GM18505 (cell line): ENCODE results near the gene PDGFB.

Source experiments
- ATAC-seq: cut with Tn5 transposase; IDR thresholded peaks from one replicate; pipeline ENCODE4 v1.9.1; 2021; ENCODE audit not compliant: unreplicated experiment
- POLR2A ChIP-seq: IDR thresholded peaks from 4 replicates; pipeline ENCODE4 v1.6.1; 2011; ENCODE audit warnings: borderline replicate concordance; ENCODE audit not compliant: insufficient read depth, insufficient read length; ENCODE audit errors: extremely low read depth

Gene PDGFB

DNA sequence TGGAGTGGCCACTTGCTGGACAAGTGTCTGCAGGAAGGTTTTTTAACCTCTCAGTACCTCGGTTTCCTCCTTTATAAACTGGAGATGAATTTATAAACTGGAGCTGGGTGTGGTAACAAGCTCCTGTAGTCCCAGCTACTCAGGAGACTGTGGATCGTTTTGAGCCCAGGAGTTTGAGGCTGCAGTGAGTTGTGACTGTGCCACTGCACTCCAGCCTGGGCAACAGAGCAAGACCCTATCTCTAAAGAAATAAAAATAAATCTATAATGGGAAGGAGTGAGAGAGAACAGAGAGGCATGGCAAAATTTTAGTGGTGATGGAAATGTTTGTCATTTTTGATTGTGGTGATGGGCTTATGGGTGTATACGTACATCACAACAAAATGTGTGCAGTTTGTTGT lies 1.4 kb upstream of the PDGFB start:
- TF ChIP-seq POLR2A = no peak
- no peak for ATAC-seq

DNA sequence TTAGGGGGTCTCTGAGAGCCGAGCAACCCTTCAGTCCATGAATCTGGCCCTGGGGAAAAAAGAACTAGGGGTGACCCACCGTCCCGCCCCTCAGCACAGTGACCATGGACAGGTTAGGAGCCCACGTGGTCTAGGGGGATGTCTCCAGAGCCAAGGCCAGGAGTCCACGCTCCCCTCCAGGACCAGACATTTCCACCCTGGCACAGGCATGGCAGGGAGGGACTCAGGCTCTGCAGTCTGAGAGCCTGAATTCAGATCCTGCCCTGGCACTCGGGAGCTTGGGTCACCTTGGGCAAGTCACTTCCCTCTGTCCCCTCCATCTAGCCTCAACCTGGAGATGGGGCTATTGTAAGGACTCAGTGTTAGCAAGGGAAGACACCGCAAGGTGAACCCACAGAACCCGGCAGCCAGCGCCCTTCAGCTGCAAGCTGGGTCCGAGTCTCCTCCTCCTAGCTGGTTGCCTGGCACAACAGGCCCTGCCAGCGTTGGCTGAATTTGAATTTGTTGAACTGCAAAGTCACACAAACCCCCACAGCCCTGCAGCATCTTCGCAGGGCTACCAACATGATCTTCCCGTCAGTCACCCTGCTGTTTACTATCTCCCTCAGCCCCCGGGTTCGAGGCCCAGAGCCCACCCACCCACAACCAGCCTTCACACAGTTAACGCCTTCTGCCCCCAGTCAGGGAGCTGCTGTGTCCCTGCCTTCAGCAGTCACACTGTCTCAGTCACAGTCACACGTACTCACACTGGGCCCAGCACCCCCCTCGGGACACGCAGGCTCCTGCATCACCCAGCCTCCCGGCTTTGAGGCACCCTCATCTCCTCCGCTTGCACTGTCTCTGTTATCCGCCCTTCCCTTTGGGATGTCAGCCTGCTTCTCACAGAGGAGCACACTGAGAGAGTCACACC lies 603 bp upstream of the PDGFB start:
- no peak for ATAC-seq
- TF ChIP-seq POLR2A = no peak

DNA sequence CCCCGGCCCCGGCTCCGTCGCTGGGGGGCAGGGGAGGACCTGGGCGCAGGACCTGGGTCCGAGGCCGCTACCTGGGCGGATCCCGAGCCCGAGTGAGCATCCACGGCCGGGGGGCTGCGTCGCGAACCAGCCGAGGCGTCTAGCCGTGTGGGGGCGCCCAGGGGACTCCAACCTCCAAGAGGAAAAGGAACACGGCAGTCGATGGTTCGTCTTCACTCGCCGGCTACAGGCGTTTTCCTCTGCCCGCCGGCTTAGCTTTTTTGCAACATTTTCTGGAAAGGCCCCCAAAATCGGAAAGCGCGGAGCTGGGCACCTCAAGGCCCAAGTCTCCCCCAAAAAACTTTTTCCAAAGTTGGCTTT lies 666 bp downstream of the PDGFB start:
- no peak for TF ChIP-seq POLR2A
- no peak for ATAC-seq

DNA sequence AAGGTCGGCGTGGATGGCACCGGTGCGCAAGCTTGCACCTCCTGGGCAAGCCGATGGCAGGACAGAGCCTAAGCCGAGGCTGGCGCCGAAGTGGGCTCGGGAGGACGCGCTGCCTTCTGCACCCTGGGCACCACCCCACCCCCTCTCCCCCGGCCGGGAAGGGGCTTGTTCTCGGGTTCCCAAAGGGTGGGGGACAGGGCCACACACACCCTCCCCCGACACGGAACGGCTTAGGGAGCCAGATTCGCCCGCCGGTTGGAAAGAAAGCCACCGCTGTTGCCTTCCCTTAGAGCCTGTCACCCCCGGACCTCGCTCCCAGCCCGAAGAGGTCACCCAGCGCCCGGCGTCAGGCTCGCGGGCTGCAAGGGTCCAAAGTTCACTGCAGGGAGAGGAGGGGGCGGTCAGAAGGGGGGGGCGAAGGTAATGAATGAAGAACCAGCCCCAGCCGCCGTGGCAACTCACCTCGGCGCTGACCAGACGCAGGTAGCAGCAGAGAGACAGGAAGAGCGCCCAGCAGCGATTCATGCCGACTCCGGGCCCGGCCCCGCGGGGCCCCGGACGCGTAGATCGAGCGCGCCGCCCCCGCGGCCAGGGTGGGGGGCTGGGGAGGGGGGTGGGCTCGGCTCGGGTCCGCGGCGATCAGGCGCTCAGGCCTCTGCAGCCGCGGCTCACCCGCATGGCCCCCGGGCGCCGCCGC lies 1.2 kb downstream of the PDGFB start:
- TF ChIP-seq POLR2A = no peak
- no peak for ATAC-seq

DNA sequence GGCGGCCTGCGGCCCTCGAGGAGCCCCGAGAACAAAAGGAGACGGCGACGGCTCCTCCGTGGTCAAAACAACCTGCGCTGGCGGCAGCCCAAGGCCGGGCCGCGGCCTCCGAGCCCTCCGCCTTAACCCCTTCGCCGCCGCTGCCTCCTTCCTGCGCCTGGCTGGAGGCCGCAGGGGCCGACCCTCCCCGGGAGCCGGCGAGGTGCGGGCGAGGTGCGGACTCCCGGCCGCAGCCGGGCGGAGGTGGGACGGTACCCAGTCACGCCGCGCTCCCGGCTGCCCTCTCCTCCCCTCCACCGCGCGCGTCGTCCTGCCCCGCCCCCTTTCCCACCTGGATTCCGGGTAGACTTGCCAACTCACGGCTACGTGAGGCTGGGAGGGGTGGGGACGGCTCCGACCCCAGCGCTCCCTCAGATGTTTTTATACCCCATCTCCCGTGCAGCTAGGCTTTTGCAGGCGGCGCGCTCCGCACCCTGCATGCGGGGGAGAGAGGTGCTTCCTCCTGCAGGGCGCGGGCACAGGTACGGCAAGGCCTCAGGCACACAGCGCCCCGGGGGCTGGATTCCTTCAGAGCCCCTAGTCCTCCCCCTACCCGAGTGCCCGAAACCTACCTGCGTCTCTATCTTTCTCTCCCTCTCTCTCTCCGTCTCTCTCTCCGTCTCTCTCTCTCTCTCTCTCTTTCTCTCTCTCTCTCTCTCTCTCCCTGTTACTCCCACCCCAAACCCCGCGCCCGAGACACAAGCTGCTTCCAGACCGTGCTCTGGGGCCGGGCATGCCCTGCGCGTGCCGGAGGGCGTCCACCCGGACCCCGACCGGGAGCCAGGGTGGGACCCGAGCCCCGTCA lies 2.0 kb downstream of the PDGFB start:
- no peak for ATAC-seq
- TF ChIP-seq POLR2A = no peak

DNA sequence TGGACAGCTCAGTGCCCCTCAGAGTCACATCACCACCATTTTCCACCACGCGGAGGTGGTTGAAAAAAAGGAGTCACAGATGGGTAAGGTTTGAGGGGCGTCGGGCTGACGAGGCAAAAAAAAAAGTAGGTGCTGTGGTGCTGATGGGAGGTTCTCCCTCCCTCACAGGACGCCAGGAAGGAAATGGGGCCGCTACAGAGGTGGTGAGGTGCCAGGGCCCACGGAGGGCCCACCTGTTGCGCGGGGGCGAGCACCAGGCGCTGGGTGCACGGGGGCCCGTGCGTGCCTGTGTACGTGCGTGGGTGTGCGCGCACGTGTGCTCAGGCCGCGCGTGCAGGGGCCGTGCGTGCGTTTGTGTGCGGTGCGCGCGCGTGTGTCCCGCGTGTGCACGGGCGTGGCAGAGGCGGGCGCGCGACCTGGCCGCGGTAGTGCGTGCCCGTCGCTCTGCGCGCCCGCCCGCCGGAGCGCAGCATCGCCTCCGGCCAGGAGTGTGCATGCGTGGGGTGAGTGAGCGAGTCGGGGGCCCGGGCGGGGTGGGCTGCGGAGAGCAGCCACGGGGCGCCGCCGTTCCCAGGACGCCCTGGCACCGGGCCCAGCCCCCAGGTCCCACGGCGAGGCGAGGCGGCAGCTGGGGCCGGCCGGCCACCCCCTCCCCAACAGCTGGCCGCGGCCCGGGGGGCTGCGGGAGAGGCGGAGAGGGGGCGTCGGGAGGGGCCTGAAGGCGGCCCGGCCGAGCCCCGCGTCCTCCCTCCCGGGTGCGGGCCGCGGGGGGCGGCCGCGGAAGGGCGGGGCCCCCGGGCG lies 2.8 kb downstream of the PDGFB start:
- ATAC-seq = no peak
- TF ChIP-seq POLR2A = no peak

DNA sequence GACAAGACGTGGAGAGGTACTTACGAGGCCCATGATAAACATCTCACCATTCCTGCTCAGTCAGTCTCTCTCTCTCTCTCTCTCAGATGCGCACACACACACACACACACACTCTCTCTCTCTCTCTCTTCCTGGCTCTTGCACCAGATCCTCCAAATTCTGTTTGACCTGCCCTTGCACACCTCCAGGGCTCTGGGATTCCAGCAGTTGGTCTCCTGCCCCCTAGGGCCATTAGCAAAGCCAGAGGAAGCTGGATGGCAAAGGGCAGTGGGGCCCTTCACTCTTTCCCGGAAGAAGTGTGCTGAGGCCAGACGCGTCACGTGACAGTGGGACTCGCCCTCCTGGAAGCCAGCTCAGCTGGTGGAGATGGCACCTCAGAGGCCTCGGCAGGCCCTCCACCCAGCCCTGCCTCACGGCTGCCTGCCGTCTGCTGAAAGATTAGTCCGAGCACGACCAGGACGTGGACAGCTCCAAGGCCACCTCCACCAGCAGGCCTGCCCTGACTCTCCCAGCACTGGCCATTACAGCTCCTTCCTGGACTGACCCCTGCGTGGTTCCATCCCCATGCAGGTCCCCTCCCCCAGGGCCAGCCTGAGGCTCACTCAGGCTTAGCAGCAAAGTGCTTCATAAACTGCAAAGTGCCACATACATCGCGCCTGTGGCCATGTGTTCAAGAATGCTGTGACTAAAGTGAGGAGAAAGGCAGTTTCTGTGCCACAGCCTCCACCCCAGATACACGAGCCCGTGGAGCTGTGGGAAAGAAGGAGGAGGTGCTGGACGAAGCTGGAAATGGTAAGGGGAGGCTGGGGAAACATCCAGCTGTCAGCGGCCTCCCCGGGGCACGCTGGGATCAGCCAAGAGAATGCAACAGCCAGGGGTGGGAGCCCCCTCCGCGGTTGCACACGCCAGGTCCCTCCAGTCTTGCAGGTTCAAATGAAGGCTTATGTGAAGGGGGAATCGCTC lies 3.7 kb downstream of the PDGFB start:
- no peak for TF ChIP-seq POLR2A
- no peak for ATAC-seq

DNA sequence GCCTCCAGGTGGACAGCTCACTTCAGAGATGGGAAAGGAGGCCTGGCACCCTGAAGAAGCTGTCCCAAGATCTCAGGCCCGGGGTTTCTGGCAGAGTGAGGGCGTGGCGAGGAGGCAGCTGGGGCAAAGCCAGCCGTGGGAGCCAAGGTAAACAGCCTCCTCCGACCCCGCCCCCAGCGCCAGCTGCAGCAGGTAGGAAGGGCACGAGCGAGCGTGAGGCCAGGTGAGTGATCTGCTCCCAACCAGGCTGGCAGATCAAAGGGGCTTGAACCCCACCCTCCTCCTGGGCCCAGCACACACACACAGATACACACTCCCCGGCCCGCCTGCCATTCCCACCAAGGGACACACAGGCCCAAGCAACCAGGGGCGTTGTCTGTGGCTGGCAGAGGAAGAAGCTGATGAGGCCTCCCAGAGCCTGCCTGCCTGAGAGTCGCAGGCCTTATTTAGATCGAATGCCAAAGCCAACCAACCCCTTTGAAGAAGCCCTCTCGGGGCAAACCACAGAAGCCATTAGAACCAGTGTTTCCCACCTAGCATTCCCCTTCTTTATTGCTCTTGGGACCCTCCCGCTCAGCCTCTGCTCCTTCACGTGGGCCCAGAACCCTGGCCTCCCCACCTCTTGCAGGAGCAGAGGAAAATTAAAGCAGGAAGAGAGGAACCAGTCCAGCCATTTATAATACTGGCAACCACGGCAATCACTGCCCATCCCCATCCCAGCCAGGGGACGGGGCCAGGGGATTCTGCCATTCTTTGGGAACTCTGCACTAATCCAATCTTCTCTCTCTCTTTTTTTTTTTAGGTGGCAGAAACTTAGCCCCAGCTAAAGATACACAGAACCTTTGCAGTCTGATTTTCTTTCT lies 5.0 kb downstream of the PDGFB start:
- no peak for ATAC-seq
- no peak for TF ChIP-seq POLR2A

DNA sequence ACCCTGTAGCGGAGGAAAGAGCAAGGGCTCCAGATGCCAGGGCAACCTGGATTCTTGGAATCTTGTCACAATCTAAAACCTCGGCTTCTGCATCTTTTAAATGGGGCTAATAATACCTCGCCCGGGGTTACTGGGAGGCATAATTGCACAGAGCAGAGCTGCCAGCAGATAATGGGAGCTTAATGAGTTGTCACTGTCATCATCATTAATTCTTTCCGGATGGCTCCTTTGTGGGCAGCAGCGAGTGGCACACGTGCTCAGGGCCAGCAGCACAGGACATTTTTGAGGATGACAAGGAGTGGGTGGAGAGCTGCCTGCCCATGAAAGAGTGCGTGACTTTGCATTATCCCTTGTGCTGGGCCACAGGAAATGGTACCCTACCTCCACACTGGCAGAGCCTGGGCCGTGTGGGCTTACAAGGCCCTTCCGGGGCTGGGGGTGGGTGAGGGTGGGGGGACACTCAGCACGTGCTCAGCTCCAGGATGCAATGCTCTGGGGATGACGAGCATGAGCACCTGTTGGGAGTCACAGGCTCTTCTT lies 5.7 kb downstream of the PDGFB start:
- no peak for TF ChIP-seq POLR2A
- ATAC-seq = no peak

DNA sequence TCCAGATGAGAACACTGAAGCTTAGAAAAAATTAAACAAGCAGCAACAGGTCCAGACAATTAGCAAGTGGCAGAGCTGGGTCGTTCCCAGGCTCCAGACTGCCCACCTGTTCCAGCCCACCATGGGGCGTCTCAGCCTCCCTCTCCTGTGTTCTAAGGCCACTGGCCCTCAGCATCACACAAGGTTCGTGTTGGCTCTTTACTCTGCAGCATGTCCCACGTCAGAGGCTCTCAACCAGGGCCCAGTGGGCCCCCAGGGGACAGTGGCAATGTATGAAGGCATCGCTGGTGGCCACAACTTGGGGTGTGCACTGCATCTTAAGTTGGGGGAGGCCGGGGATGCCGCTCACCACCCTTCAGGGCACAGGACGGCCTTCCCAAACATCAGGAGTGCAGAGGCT lies 6.2 kb downstream of the PDGFB start:
- no peak for ATAC-seq
- no peak for TF ChIP-seq POLR2A

DNA sequence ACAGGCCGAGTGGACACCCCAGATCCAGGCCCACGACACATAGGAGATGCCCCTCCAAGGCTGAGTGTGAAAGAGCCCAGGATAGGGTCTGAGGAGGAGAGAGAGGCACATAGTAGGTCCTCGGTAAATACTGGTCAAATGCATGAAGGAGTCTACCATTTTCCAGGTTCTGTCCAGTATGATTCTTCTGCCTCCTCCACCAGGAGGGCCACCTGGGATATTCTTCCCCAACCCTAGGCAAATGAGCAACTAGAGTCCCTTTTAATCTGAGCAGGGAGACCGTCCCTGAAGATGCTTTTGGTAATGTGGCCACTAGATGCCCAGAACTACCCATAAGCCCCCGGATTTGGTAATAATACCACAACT lies 6.7 kb downstream of the PDGFB start:
- no peak for ATAC-seq
- no peak for TF ChIP-seq POLR2A
